Activated CD4-positive, alpha-beta memory T cell treated with anti-CD3 and anti-CD28 coated beads, Interleukin-2, amount 10 ng/mL, durations not matched to agents 7 days and 5 days (primary cell): ENCODE data around the gene CCDC172. TPM values are rescaled to one million over a fixed set of nuclear protein-coding genes. Genes with fewer than 3 reads are reported as not detected.

Experiments
- CTCF ChIA-PET: fragments of 350-600 bp; sonication (Branson Sonifier 250); formaldehyde crosslinking; loops from one replicate; lab custom pipeline; 2021; ENCODE audit warnings: antibody characterized with exemption, inconsistent platforms; lab: Charles Lee
- POLR2A ChIA-PET: fragments of 350-600 bp; sonication (Branson Sonifier 250); formaldehyde crosslinking; loops from one replicate; lab custom pipeline; 2021; ENCODE audit warnings: antibody characterized with exemption; lab: Charles Lee
- DNase-seq: peaks from one replicate; pipeline ENCODE4 v3.0.0-alpha.2; 2020
- H3K27ac Mint-ChIP-seq: one replicate; pipeline ENCODE4 v1.8.0; 2021; ENCODE audit warnings: mild to moderate bottlenecking, mixed read lengths
- H3K27me3 Mint-ChIP-seq: one replicate; pipeline ENCODE4 v1.8.0; 2021; ENCODE audit warnings: mixed read lengths
- H3K36me3 Mint-ChIP-seq: one replicate; pipeline ENCODE4 v1.8.0; 2021; ENCODE audit warnings: low read depth, mixed read lengths
- H3K4me1 Mint-ChIP-seq: one replicate; pipeline ENCODE4 v1.8.0; 2021; ENCODE audit warnings: mixed read lengths
- H3K4me3 Mint-ChIP-seq: one replicate; pipeline ENCODE4 v1.8.0; 2021; ENCODE audit warnings: mild to moderate bottlenecking, mixed read lengths
- H3K9me3 Mint-ChIP-seq: one replicate; pipeline ENCODE4 v1.8.0; 2021; ENCODE audit warnings: mixed read lengths
- total RNA-seq, 2 experiments: library from RNA; stranded (reverse); gene quantifications; one replicate each; pipeline ENCODE4 v1.2.3, GENCODE V29; 2021

Gene CCDC172
- not detected for total RNA-seq

DNA sequence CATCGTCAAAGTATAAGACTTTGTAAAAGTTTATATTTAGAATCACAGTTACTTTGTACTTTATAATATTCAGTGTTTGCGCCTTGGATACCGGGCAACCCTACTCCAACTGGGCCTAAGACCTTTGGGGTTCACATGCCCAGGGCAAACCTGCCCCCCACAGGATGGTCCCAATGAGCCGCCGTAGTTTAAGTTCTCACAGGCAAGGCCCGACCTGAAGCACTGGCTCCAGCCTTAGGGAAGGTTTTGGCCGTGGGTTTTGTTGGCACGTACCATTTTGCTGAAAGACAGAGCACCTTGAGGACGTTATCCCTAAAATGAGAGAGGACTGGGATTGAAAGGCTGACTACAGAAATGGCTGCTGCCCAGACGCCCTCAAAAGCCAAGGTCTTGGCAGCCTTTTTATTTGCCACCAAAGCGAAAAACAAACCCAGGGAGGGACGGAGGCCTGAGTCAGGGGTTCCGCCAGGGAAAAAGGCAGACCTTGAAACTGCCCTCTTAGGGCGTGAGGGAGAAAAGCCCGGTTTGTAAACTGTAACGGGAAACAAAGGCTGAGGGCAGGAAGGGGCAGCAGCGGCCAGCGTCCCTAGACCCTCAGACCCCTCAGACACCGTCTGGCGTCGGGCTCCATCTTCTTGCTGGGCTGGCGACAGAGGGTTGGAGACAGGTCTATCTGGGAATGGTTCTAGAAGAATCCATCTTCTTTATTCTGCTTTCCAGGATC is at the start of gene CCDC172:
Gene CCDC172, plus strand, starts transcription at position 222 of the 724 bp plus-strand sequence. CDS start 564 bp downstream, outside the sequence.
- no peak for DNase-seq
- no peak within 1 kb of the TSS for H3K27ac Mint-ChIP-seq
- no peaks in the 10 kb centered on the region for H3K27me3 Mint-ChIP-seq
- H3K9me3 Mint-ChIP-seq, result no peaks in the 10 kb centered on the region
- no peaks in the 10 kb centered on the region for H3K4me1 Mint-ChIP-seq
- no peaks in the 10 kb centered on the region for H3K36me3 Mint-ChIP-seq
- CTCF ChIA-PET, result no interaction called here
- POLR2A ChIA-PET, result no interaction called here
- H3K4me3 Mint-ChIP-seq, result no peak within 1 kb of the TSS

DNA sequence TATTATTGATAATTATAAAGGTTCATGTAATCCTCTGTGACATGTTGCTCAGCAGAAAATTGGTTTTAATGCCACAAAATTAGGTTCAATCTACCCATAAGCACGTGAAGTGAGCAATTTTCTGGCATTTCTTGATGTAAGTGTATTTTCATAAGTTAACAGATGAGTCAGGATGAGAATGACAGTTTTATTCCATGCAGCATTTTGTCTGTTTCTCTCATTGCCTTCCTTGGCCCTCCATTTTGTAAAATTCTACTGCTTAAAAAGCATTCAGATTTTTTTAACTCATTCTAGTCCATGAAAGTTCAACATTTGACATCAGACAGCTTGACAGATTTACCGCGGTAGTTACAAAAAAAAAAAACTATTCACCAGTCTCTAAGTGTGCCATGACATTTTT is 47.3 kb upstream of the CCDC172 start:
- no peak overlapping the region for H3K4me3 Mint-ChIP-seq
- H3K27me3 Mint-ChIP-seq, result peaks cover 32% of the 10 kb centered on the region
- no peak for DNase-seq
- CTCF ChIA-PET, result no interaction called here
- H3K9me3 Mint-ChIP-seq, result no peaks in the 10 kb centered on the region
- H3K36me3 Mint-ChIP-seq, result peaks cover 5% of the 10 kb centered on the region
- peaks cover 7% of the 10 kb centered on the region for H3K4me1 Mint-ChIP-seq
- POLR2A ChIA-PET, result no interaction called here
- H3K27ac Mint-ChIP-seq, result no peak overlapping the region

- no peak overlapping the region for H3K27ac Mint-ChIP-seq
- peaks cover 2% of the 10 kb centered on the region for H3K4me1 Mint-ChIP-seq
- no peak overlapping the region for H3K4me3 Mint-ChIP-seq
- CTCF ChIA-PET, result no interaction called here
- no peaks in the 10 kb centered on the region for H3K9me3 Mint-ChIP-seq
- DNase-seq, result no peak
- peaks cover 19% of the 10 kb centered on the region for H3K27me3 Mint-ChIP-seq
- POLR2A ChIA-PET, result no interaction called here
- H3K36me3 Mint-ChIP-seq, result no peaks in the 10 kb centered on the region
Observed at GRCh38 chr10:116278846-116279245, 45.4 kb upstream of the CCDC172 start.

DNA sequence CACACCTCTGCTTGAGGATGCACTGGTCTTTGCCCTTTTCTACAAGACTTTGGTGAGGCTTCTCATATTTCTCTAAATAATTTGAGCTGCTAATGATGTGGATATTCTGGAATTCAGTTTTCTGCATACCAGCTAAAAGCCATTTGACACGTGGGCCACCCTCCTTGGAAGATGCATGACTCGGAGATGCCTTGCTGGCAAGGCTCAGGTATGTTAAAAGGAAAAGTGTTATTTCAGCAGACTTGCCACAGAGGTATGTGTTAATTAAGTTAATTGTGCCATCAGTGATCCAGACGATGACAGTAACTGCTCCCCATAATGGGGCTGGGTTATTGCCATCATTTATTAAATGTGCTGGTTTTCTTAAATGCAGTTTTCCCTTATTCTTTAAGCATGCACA is 42.5 kb upstream of the CCDC172 start:
- Mint-ChIP-seq H3K9me3 (no peaks in the 10 kb centered on the region), H3K27ac (no peak overlapping the region), H3K36me3 (no peaks in the 10 kb centered on the region), H3K4me3 (no peak overlapping the region), H3K27me3 (no peaks in the 10 kb centered on the region), H3K4me1 (peaks cover 2% of the 10 kb centered on the region)
- no peak for DNase-seq
- ChIA-PET POLR2A (no interaction called here), CTCF (no interaction called here)

DNA sequence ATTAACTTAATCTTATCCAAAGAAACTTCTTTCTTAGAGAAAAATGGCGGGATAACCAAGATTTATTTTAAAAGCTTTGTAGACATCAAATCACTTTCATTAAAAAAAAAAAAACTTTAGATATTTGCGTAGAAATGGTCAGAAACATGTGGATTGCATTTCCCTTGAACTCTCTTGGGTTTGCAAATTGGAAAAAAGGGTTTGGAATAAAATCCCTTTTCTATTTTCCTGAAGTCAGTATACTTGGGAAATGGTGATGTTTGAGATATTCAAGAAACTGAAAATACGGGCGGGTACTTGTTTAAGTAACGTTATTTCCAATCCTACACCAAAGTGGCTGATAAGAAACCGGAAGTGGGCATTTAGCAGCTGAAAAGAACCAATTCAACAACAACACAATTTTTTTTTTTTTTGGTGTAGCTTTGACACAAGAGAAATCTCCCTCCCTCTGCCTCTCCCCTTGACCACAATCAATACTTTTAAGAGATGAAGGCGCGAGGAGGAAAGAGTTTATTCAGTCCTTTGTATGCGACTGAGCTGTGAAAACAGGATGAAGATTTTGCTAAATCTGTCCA is 37.5 kb upstream of the CCDC172 start:
- CTCF ChIA-PET, result interaction anchor here (1.2 kb wide), 1 partner anchor 487 kb away, joined by 3 read pairs; no protein-coding TSS in a partner anchor
- POLR2A ChIA-PET, result no interaction called here
- H3K9me3 Mint-ChIP-seq, result no peaks in the 10 kb centered on the region

DNA sequence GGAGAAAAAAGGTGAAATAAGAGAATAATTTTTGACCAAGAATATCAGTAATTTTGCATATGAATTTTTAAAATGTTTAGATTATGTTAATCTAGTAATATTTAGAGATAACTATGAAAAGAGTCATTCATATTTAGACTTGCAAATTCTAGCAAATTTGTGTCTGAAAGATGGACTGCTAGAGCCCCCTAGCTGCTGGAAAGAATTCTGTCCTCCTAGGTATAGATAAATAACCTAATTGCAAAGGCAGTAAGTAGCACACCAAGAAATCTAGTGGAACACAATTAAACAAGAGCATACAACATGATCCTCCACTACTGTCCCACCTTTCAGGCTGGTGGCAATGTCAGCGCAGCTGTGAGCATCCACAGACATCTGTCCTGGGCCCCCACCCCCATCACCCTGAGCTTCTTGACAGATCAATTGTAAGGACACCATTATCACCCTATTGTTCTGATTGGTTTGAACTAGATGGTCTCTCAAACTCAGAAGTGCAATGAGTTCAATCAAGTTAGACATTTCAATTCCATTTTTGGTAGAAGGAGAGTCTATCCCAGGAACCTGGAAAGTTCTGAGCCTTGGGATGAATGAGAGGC is 36.2 kb upstream of the CCDC172 start:
- no peaks in the 10 kb centered on the region for H3K27me3 Mint-ChIP-seq
- no peak overlapping the region for H3K4me3 Mint-ChIP-seq
- no peak overlapping the region for H3K27ac Mint-ChIP-seq
- POLR2A ChIA-PET, result no interaction called here
- H3K4me1 Mint-ChIP-seq, result peaks cover 6% of the 10 kb centered on the region
- no peak for DNase-seq
- no peaks in the 10 kb centered on the region for H3K9me3 Mint-ChIP-seq
- H3K36me3 Mint-ChIP-seq, result no peaks in the 10 kb centered on the region
- CTCF ChIA-PET, result interaction anchor here (1.2 to 1.4 kb wide), 2 partner anchors 488 to 489 kb away, joined by 3 to 5 read pairs; no protein-coding TSS in a partner anchor

More for the DNA sequence above, 37.5 kb upstream of the CCDC172 start:
- H3K27me3 Mint-ChIP-seq, result no peaks in the 10 kb centered on the region
- no peak overlapping the region for H3K4me3 Mint-ChIP-seq
- H3K36me3 Mint-ChIP-seq, result no peaks in the 10 kb centered on the region
- peaks cover 6% of the 10 kb centered on the region for H3K4me1 Mint-ChIP-seq
- no peak for DNase-seq
- no peak overlapping the region for H3K27ac Mint-ChIP-seq

DNA sequence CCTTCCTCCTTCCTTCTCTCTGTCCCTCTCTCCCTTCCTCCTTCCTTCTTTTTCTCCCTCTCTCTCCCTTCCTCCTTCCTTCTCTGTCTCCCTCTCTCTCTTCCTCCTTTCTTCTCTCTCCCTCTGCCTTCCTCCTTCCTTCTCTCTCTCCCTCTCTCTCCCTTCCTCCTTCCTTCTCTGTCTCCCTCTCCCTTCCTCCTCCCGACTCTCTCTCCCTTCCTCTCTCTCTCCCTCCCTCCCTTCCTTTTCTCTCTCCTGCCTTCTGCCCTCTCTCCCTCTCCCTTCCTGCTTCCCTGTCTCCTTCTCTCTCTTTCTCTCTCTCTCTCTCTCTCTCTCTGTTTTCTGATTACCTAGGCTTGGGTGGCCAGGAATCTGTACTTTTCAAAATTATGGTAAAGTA is 34.6 kb upstream of the CCDC172 start:
- DNase-seq, result no peak
- POLR2A ChIA-PET, result no interaction called here

DNA sequence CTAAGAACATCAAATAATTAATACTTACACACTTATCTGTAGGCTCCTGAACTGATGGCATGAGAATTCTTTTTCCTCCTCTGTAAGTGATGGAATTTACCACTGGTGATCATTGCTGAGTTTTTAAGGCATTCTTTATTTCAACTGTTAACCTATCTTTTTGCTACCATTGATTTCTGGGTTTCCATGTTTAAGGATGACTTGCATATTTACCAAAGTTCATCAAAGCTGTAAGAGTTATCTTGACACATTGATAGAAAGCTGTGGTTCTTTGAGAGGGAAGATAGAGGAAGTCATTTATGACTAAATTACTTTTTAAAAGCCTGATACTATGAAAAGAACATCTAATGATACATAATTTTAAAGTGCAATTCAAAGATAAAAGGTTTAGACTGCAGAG is 31.8 kb upstream of the CCDC172 start:
- H3K36me3 Mint-ChIP-seq, result no peaks in the 10 kb centered on the region
- ChIA-PET CTCF (no interaction called here), POLR2A (no interaction called here)
- no peak for DNase-seq
- no peaks in the 10 kb centered on the region for H3K4me1 Mint-ChIP-seq
- H3K9me3 Mint-ChIP-seq, result no peaks in the 10 kb centered on the region
- H3K27ac Mint-ChIP-seq, result no peak overlapping the region
- H3K27me3 Mint-ChIP-seq, result no peaks in the 10 kb centered on the region
- no peak overlapping the region for H3K4me3 Mint-ChIP-seq

More for the DNA sequence above, 34.6 kb upstream of the CCDC172 start:
- Mint-ChIP-seq H3K4me1 (peaks cover 6% of the 10 kb centered on the region), H3K4me3 (no peak overlapping the region), H3K9me3 (no peaks in the 10 kb centered on the region), H3K36me3 (no peaks in the 10 kb centered on the region), H3K27me3 (no peaks in the 10 kb centered on the region), H3K27ac (no peak overlapping the region)
- CTCF ChIA-PET, result interaction anchor here (0.6 to 0.7 kb wide), 2 partner anchors 13 to 57 kb away, joined by 3 to 4 read pairs; no protein-coding TSS in a partner anchor

- Mint-ChIP-seq H3K27me3 (no peaks in the 10 kb centered on the region), H3K9me3 (no peaks in the 10 kb centered on the region), H3K36me3 (no peaks in the 10 kb centered on the region), H3K27ac (no peak overlapping the region), H3K4me1 (no peaks in the 10 kb centered on the region), H3K4me3 (no peak overlapping the region)
- CTCF ChIA-PET, result no interaction called here
- no peak for DNase-seq
- POLR2A ChIA-PET, result no interaction called here
Observed at GRCh38 chr10:116296291-116296721, 27.9 kb upstream of the CCDC172 start.

- no peak overlapping the region for H3K27ac Mint-ChIP-seq
- ChIA-PET CTCF (no interaction called here), POLR2A (no interaction called here)
- DNase-seq, result no peak
- H3K27me3 Mint-ChIP-seq, result no peaks in the 10 kb centered on the region
- H3K9me3 Mint-ChIP-seq, result peaks cover 4% of the 10 kb centered on the region
- H3K4me1 Mint-ChIP-seq, result no peaks in the 10 kb centered on the region
- H3K36me3 Mint-ChIP-seq, result no peaks in the 10 kb centered on the region
- H3K4me3 Mint-ChIP-seq, result no peak overlapping the region
Observed at GRCh38 chr10:116298586-116298985, 25.7 kb upstream of the CCDC172 start.

GRCh38 chr10:116300542-116300941 is 23.7 kb upstream of the CCDC172 start:
- Mint-ChIP-seq H3K9me3 (peaks cover 4% of the 10 kb centered on the region), H3K4me3 (no peak overlapping the region), H3K4me1 (no peaks in the 10 kb centered on the region), H3K27me3 (no peaks in the 10 kb centered on the region), H3K36me3 (no peaks in the 10 kb centered on the region), H3K27ac (no peak overlapping the region)
- DNase-seq, result no peak
- ChIA-PET CTCF (no interaction called here), POLR2A (no interaction called here)

GRCh38 chr10:116304923-116305322 is 19.3 kb upstream of the CCDC172 start:
- Mint-ChIP-seq H3K27me3 (no peaks in the 10 kb centered on the region), H3K4me1 (no peaks in the 10 kb centered on the region), H3K36me3 (no peaks in the 10 kb centered on the region), H3K9me3 (peaks cover 4% of the 10 kb centered on the region), H3K4me3 (no peak overlapping the region), H3K27ac (no peak overlapping the region)
- no peak for DNase-seq
- ChIA-PET POLR2A (no interaction called here), CTCF (no interaction called here)

GRCh38 chr10:116306847-116307246 is 17.4 kb upstream of the CCDC172 start:
- Mint-ChIP-seq H3K36me3 (no peaks in the 10 kb centered on the region), H3K4me1 (no peaks in the 10 kb centered on the region), H3K27me3 (no peaks in the 10 kb centered on the region), H3K27ac (no peak overlapping the region), H3K9me3 (peaks cover 4% of the 10 kb centered on the region), H3K4me3 (no peak overlapping the region)
- no peak for DNase-seq
- POLR2A ChIA-PET, result no interaction called here
- CTCF ChIA-PET, result no interaction called here
